Brain pericyte (primary cell): ENCODE results near the gene NLGN1.

ENCODE experiments used
- DNase-seq: peaks from one replicate; pipeline ENCODE4 v3.0.0-alpha.2; 2012; ENCODE audit warnings: low read depth, low spot score

The NLGN1 gene

DNA sequence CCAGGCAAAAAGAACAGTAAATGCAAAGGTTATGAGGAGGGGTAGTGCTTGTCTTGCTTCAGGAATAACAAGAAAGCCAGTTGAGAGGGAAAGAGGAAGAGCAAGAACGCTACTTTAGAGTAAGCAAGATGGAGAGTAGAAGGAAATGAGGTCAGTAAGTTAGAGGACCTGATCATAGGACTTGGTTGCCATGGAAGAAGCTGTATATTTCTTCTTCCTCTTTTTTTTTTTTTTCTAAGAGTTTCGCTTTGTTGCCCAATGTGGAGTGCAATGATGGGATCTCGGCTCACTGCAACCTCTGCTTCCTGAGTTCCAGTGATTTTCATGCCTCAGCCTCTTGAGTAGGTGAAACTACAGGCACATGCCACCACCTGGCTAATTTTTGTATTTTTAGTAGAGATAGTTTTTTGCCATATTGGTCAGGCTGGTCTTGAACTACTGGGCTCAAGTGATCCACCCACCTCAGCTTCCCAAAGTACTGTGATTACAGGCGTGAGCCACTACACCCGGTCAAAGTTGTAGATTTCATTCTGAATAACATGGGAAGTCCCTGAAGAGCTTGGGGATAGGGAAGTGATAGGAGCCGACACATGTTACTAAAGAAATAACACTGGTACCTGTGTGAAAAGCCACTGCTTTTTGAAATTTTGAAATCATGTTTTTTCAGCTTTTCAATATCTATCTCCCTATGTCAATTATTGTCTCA lies 933.7 kb downstream of the NLGN1 start:
- no peak for DNase-seq

DNA sequence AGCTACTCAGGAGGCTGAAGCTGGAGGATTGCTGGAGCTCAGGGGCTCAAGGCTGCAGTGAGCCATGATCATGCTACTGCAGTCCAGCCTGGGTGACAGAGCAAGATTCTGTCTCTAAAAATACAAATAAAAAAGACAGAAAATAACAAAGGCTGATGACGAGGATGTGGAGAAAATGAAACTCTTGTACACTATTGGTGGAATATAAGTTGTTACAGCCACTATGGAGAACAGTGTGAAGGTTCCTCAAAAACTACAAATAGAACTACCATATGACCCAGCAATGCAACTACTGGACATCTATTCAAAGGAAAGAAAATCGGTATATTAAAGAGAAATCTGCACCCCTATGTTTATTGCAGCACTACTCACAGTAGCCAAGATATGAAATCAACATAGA lies 934.8 kb downstream of the NLGN1 start:
- DNase-seq = no peak

DNA sequence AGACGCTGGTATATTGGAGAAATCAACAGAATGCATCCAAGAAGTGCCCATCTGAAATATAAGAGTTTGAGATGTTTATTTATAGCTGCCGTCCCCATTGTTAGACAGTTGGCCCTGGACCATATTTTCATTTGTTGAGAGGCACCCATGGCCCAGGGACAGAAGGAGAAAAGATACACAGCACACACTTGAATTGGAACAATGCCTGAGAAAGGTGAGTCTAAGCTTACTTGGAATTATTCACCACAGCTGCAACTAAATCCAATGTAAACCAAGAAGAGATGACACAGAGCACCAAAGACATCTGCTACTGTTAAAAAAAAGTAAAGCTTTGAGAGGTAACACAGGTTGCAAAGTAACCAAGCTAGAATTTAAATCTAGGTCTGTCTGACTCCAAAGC lies 936.1 kb downstream of the NLGN1 start:
- no peak for DNase-seq

DNA sequence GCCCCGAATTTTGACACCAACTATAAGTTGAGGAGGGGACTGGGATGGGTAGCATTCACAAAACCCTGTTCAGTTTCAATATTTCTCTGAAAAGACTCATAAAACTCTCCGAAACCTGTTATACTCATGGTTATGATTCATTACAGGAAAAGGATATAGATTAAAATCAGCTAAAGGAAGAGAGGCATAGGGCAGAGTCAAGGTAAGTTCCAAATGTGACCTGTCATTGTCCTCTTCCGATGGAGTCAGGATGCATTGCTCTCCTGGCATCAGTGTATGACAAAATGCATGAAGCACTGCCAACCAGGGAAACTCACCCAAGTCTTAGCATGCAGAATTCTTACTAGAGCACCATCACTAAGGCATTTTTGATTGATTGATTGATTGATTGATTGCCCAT lies 936.6 kb downstream of the NLGN1 start:
- DNase-seq = no peak

DNA sequence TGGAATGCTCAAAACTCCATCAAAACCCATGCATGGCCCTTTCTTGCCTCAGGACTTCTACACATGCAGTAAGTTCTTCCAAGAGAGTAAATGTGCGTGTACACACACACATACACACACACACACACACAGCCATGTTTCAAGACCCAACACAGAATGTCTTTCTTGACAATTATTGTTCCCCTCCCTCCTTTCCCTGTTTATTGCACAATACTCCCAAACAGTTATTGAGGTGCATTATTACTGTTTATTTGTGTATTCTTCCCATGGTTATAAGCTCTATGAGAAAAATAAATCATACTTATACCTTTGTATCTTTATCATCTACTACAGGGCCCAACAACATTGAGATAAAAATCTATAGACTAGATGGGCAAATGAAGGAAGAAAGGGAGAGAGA lies 937.8 kb downstream of the NLGN1 start:
- DNase-seq = no peak

DNA sequence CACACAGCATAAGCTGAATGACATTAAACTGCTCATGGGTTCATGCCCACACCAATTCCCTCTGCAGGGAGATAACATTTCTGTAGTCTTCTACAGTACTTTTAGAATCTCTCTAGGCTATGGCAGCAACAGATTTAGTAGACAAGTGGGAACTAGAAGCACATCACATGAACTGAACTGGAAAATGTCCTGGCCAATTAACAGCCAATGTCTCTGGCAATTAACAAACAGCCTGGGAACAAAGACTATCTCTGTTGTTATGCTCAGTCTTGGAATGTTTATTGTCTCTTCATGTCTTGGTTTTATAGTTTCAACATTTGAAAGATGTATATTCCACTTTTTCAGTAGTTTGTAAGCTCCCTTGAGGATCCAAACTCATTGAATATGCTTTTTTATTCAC lies 938.4 kb downstream of the NLGN1 start:
- DNase-seq = no peak
